Measurements from ENCODE around the gene GNL1.

- TF ChIP-seq EZH2 (IDR thresholded peaks at IDR 0.05) (no peak), POLR2AphosphoS5 (IDR thresholded peaks at IDR 0.05; ENCODE audit: borderline replicate concordance, low read depth, low read length) (no peak; the same call in 1 of the 2 replicates), FOXP2 (optimal IDR thresholded peaks at IDR 0.05; ENCODE audit: control extremely low read depth, extremely low read length, insufficient read depth) (no peak)
Measured at GRCh38 chr6:30508890-30509736, 47.2 kb downstream of the GNL1 start.

All from SK-N-MC (cell line).